Adrenal gland (tissue), 5 donors: ENCODE results near the gene CTDSPL.

Experiments used
- POLR2A ChIP-seq, 2 donors: fragments of 450-650 bp; IDR thresholded peaks; one replicate each; pipeline ENCODE4 v1.6.1; 2017; ENCODE audit warnings: antibody characterized with exemption in 2 of 2, mild to moderate bottlenecking in 2 of 2, moderate library complexity in 1 of 2
- TF ChIP-seq, protein P1 (sequence below), 6 experiments: fragments of 450-650 bp in 4 of 6; fragments of 200-600 bp in 2 of 6; sonication (generic) in 1 of 6; IDR thresholded peaks; 1 replicate in 5 of 6; 2 replicates in 1 of 6; pipeline versions ENCODE4 v1.5.1 to v1.8.0; 2016 to 2021; ENCODE audit warnings: antibody characterized with exemption in 6 of 6, mild to moderate bottlenecking in 2 of 6, moderate library complexity in 1 of 6
- donor health status: DM: no; HTN: no; CAD: no.

DNA sequence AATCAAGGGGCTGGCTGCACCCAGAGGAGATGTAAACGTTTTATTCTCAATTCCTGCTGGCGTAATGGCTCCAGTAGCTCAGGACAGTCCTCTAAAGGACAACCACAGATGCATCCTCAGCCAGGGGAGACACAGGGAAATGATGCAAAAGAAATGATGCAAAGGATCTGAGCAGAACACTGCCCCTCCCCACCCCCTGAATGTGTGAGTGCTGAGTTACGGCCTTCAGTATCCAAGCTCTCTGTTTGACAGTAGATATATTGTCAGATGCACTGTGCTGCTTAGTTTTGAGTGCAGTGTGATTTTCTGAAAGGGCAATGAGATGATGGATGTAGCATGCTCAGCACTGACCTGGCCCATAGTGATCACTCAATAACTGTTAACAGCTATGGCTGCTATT is 41.4 kb upstream of the CTDSPL start:
- TF ChIP-seq, protein P1, sequence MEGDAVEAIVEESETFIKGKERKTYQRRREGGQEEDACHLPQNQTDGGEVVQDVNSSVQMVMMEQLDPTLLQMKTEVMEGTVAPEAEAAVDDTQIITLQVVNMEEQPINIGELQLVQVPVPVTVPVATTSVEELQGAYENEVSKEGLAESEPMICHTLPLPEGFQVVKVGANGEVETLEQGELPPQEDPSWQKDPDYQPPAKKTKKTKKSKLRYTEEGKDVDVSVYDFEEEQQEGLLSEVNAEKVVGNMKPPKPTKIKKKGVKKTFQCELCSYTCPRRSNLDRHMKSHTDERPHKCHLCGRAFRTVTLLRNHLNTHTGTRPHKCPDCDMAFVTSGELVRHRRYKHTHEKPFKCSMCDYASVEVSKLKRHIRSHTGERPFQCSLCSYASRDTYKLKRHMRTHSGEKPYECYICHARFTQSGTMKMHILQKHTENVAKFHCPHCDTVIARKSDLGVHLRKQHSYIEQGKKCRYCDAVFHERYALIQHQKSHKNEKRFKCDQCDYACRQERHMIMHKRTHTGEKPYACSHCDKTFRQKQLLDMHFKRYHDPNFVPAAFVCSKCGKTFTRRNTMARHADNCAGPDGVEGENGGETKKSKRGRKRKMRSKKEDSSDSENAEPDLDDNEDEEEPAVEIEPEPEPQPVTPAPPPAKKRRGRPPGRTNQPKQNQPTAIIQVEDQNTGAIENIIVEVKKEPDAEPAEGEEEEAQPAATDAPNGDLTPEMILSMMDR (IDR thresholded peaks at IDR 0.05): no peak
- TF ChIP-seq POLR2A (IDR thresholded peaks at IDR 0.05): no peak
